ENCODE data around the gene CEPT1. TPM values are rescaled to one million over a fixed set of nuclear protein-coding genes. Genes with fewer than 3 reads are reported as not detected.

CEPT1 gene
- total RNA-seq, 1 donor from 2014 or later, result 26.9 TPM

DNA sequence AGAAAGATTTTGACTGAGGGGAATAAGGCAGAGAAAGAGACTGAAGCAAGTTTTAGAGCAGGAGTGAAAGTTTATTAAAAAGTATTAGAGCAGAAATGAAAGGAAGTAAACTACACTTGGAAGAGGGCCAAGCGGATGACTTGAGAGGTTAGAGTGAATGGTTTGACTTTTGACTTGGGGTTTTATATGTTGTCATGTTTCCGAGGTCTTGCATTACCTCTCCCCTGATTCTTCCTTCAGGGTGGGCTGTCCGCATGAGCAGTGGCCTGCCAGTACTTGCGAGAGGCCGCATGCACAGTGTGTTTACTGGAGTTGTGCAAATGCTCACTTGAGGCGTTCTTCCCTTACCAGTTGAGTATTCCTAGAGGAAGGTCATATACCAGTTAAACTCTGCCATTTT, 73.4 kb downstream of the CEPT1 start:
- no peak overlapping the region for H3K27ac Mint-ChIP-seq (ENCODE audit: unreplicated experiment)

DNA sequence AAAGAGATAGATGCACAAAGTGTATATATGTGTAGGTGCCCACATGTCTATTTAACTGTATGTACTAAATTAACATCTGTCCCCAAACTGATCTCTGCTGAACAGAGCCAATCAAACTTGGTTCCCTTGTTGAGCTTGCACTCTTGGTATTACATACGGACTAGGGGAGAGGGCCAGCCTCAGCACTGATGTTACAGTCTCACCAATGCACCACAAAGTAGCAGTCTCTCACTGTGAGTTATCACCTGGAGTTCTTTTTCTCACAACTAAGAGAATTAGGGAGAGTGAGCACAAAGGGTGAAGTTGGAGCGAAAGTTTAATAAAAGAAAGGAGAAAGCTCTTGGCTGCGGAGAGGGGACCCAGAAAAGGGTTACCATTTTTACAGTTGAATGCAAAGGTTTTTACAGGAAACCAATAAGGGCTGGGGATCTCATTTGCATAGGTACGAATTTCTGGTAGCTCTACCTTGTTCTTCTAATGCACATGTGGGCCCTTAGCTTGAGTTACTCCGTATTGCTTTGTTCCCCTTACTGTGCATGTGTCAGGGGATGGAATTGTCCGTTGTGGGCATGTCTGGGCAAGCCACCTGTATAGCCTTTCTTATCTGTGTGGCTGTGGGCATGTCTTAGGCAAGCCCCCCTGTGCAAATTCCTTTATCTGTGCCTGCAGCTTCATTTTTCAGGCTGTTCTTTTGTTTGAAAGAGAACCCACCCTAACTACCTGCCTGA, 74.2 kb downstream of the CEPT1 start:
- Histone ChIP-seq H2AFZ (ENCODE audit: low read depth, low read length) (no peak overlapping the region), H3K27ac (ENCODE audit: low read depth, low read length) (no peak overlapping the region)

More for the DNA sequence above, 73.4 kb downstream of the CEPT1 start:
- no peak overlapping the region for H3K27ac ChIP-seq (ENCODE audit: low read depth, low read length)
- no peaks in the 10 kb centered on the region for H3K27me3 Mint-ChIP-seq (ENCODE audit: low read depth, unreplicated experiment)
- peaks cover 6% of the 10 kb centered on the region for H3K27me3 ChIP-seq (ENCODE audit: insufficient read depth, low read length)
- peaks cover 2% of the 10 kb centered on the region for H3K36me3 Mint-ChIP-seq (ENCODE audit: low read depth, unreplicated experiment)
- H3K36me3 ChIP-seq (ENCODE audit: insufficient read depth, low read length), result no peaks in the 10 kb centered on the region
- H3K4me1 ChIP-seq (ENCODE audit: insufficient read depth, low read length), result no peaks in the 10 kb centered on the region
- FAIRE-seq, result no peak
- no peak overlapping the region for H3K4me3 Mint-ChIP-seq (ENCODE audit: unreplicated experiment)
- no peaks in the 10 kb centered on the region for H4K20me1 ChIP-seq (ENCODE audit: insufficient read depth, low read length)
- peaks cover 26% of the 10 kb centered on the region for H3K4me1 Mint-ChIP-seq (ENCODE audit: low read depth, unreplicated experiment)
- no peaks in the 10 kb centered on the region for H3K79me2 ChIP-seq (ENCODE audit: insufficient read depth, low read length)
- no peak for DNase-seq (ENCODE audit: low read depth)
- no peak overlapping the region for H3K4me2 ChIP-seq (ENCODE audit: low read length)
- TF ChIP-seq, protein P1, sequence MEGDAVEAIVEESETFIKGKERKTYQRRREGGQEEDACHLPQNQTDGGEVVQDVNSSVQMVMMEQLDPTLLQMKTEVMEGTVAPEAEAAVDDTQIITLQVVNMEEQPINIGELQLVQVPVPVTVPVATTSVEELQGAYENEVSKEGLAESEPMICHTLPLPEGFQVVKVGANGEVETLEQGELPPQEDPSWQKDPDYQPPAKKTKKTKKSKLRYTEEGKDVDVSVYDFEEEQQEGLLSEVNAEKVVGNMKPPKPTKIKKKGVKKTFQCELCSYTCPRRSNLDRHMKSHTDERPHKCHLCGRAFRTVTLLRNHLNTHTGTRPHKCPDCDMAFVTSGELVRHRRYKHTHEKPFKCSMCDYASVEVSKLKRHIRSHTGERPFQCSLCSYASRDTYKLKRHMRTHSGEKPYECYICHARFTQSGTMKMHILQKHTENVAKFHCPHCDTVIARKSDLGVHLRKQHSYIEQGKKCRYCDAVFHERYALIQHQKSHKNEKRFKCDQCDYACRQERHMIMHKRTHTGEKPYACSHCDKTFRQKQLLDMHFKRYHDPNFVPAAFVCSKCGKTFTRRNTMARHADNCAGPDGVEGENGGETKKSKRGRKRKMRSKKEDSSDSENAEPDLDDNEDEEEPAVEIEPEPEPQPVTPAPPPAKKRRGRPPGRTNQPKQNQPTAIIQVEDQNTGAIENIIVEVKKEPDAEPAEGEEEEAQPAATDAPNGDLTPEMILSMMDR (IDR thresholded peaks at IDR 0.05; ENCODE audit: insufficient read depth, low read depth, low read length), result no peak
- no peak for TF ChIP-seq EZH2 (IDR thresholded peaks at IDR 0.05; ENCODE audit: insufficient read depth, low read length)
- no peaks in the 10 kb centered on the region for H3K9me3 ChIP-seq (ENCODE audit: insufficient read depth, low read depth, low read length)
- H3K9me3 Mint-ChIP-seq (ENCODE audit: unreplicated experiment), result peaks cover 6% of the 10 kb centered on the region
- H3K9ac ChIP-seq (ENCODE audit: low read length), result no peak overlapping the region
- no peak overlapping the region for H2AFZ ChIP-seq (ENCODE audit: low read depth, low read length)
- no peak overlapping the region for H3K4me3 ChIP-seq (ENCODE audit: insufficient read depth, low read depth, low read length)

More for the DNA sequence above, 74.2 kb downstream of the CEPT1 start:
- H3K27me3 ChIP-seq (ENCODE audit: insufficient read depth, low read length), result peaks cover 6% of the 10 kb centered on the region
- peaks cover 6% of the 10 kb centered on the region for H3K9me3 Mint-ChIP-seq (ENCODE audit: unreplicated experiment)
- no peak overlapping the region for H3K4me2 ChIP-seq (ENCODE audit: low read length)
- no peaks in the 10 kb centered on the region for H4K20me1 ChIP-seq (ENCODE audit: insufficient read depth, low read length)
- FAIRE-seq, result no peak
- no peaks in the 10 kb centered on the region for H3K27me3 Mint-ChIP-seq (ENCODE audit: low read depth, unreplicated experiment)
- no peak for DNase-seq (ENCODE audit: low read depth)
- TF ChIP-seq, protein P1 (IDR thresholded peaks at IDR 0.05; ENCODE audit: insufficient read depth, low read depth, low read length), result no peak
- no peak for TF ChIP-seq EZH2 (IDR thresholded peaks at IDR 0.05; ENCODE audit: insufficient read depth, low read length)
- H3K36me3 ChIP-seq (ENCODE audit: insufficient read depth, low read length), result no peaks in the 10 kb centered on the region
- H3K4me3 Mint-ChIP-seq (ENCODE audit: unreplicated experiment), result no peak overlapping the region
- peaks cover 26% of the 10 kb centered on the region for H3K4me1 Mint-ChIP-seq (ENCODE audit: low read depth, unreplicated experiment)
- H3K9ac ChIP-seq (ENCODE audit: low read length), result no peak overlapping the region
- H3K79me2 ChIP-seq (ENCODE audit: insufficient read depth, low read length), result no peaks in the 10 kb centered on the region
- no peaks in the 10 kb centered on the region for H3K4me1 ChIP-seq (ENCODE audit: insufficient read depth, low read length)
- peaks cover 2% of the 10 kb centered on the region for H3K36me3 Mint-ChIP-seq (ENCODE audit: low read depth, unreplicated experiment)
- H3K9me3 ChIP-seq (ENCODE audit: insufficient read depth, low read depth, low read length), result no peaks in the 10 kb centered on the region
- no peak overlapping the region for H3K4me3 ChIP-seq (ENCODE audit: insufficient read depth, low read depth, low read length)
- H3K27ac Mint-ChIP-seq (ENCODE audit: unreplicated experiment), result peak overlapping the region; percentile 76

Data from astrocyte (in vitro differentiated cells and primary cell).